OCI-LY3 (cell line): Measurements from ENCODE around the gene ASH1L.

Experiments
- CTCF ChIP-seq: fragments of 200-600, 300-600 bp; sonication (generic); IDR thresholded peaks from 2 replicates; pipeline ENCODE4 v1.5.1; 2014; ENCODE audit warnings: antibody characterized with exemption, low read length, low read depth
- EZH2phosphoT487 ChIP-seq: fragments of 200-600 bp; shearing (Covaris generic); IDR thresholded peaks from 2 replicates; pipeline ENCODE4 v1.6.1; 2018; ENCODE audit warnings: antibody characterized with exemption, mixed run types, low read depth

GRCh38 chr1:155598842-155599331 is 36.3 kb upstream of the ASH1L start:
- no peak for TF ChIP-seq CTCF
- TF ChIP-seq EZH2phosphoT487, result no peak
